GOT3 (cell line): Measurements from ENCODE around the gene UBE4B.

Experiments
- DNase-seq: peaks from one replicate; lab custom pipeline; 2025; ENCODE audit warnings: mixed read lengths; lab: John Stamatoyannopoulos, UW

The UBE4B gene

GRCh38 chr1:10042746-10043145 is 10.0 kb downstream of the UBE4B start:
- DNase-seq, result no peak

DNA sequence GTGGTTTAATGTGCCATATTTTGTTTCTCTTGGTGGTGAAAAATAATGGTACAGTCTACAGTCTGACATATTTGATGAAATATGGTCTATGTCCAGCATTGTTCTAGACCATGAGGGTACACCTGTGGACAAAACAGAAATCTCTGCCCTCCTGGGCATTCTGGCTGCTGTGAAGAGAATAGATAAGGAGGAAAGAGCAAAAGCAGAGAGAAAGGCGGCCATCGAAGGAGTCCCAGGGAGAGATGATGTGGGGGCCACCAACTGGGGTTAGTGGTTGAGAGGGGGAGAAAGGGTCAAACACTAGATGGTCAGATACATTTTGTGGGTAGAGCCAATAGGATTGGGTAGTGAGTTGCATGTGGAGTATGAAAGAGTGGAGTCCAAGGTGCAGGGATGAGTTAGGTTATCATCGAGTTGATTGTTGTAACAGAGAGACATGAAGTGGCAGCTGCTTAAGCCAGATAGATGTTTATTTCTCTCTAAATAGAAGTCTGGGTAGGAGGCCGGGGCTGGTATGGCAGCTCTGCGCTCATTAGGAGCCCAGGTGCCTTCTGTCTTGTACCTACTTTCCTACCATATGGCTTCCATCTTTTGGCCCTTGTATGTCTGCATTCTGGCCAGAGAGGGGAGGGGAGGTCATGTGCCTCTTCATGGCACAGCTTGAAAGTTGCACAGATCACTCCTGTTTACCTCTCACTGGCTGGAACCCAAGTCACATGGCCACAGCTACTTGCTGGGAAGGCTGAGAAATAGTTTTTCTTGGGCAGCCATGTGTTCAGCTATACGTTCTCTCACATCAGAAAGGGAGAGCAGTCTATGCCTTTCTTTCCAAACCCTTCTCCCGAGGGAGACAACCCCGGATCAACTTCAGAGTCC is 13.0 kb downstream of the UBE4B start:
- no peak for DNase-seq

DNA sequence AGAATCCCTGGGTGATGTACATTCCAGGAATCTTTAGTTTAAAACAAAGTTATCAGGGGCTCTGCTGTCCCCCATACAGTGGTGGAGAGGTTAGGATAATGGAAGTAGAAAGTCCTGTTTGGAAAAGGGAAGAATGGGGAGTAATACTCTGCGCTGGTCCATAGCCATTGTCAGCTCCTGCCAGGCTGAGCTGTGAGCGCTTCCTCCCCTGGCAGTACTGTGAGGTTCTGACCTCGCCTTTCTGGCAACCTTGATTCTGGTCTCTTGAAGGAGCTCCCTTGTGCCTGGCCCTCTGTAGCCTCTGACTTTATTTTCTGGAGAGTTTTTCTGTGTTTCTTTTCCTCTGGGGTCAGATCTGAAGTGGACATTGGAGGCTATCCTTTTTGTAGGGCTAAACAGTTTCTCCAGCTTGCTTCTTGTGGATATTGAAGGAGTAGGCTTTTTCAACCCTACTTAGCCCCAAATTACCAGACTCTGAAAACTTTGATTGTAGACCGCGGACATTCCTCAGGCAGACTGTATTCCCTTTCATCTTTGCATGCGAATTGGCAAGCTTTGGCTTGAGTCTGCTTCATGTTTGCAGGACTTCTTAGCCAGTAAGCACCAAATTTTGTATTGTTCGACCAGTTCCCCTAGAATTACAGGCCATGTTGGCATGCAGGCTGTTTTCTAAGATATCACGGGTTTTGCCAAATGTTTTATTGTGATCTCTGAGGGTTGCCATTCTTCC is 13.8 kb downstream of the UBE4B start:
- no peak for DNase-seq

GRCh38 chr1:10048601-10049000 is 15.8 kb downstream of the UBE4B start:
- DNase-seq, result no peak

DNA sequence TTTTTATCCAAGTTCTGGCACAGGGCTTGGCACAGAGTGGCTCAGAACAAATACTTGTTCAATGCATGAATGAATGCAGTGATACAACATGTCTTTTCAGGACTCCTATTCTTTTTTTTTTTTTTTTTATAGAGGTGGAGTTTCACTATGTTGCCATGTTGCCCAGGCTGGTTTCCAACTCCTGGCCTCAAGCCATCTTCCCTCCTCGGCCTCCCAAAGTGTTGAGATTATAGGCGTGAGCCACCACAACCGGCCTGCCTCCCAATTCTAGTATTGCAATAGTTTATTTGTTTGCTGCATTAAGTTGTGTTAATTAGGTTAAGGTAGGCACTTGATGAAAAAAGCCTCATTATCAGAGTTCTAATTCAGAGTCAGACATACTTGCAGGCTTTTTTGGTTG is 17.9 kb downstream of the UBE4B start:
- DNase-seq, result no peak

GRCh38 chr1:10051656-10052055 is 18.9 kb downstream of the UBE4B start:
- DNase-seq, result no peak

DNA sequence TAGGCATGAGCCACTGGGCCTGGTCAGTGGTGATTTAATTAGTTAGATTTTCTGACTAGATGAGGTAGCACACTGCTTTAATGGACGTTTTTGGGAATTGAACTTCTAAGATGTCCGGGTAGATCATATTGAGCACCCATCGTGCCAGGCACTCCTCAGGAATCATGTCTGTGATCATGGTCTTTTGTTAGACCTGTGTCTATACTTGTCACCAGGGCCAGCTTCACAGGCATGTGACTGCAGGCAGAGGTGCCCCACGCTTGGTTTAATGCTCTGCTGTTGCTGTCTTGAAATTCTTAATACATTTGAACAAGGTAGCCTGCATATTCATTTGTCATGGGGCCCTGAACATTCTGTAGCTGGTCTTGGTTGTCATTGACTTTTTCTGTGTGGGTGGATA is 19.6 kb downstream of the UBE4B start:
- no peak for DNase-seq

DNA sequence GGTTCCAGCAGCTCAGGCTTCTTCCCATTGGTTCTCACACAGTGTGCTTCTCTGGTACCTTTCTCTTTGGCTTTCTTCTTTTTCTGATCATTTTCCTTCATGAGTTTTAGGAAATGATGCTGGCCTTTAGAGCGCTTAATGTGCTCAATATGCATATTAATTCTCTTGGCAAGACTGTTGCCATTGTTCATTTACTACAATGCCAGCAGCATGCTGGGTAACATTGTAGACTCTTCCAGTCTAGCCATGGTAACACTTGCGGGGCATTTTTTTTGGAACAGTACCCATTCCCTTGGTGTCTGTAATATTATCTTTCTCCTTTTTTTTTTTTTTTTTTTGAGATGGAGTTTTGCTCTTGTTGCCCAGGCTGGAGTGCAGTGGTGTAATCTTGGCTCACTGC is 21.7 kb downstream of the UBE4B start:
- DNase-seq, result no peak

DNA sequence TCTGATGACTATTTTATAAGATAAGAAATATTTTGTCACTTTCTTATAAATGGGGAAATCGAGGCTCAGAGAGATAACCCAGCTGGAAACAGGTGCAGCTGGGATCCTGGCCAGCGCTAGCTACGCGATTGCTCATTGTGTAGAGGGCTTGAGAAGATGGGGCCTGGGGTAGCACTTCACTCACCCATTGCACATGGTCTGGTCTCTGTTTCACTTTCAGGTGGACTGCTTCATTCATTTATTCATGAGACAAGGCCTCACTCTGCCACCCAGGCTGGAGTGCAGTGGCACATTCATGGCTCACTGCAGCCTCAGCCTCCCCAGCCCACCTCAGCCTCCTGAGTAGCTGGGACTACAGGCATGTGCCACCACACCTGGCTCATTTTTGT is 23.8 kb downstream of the UBE4B start:
- no peak for DNase-seq

DNA sequence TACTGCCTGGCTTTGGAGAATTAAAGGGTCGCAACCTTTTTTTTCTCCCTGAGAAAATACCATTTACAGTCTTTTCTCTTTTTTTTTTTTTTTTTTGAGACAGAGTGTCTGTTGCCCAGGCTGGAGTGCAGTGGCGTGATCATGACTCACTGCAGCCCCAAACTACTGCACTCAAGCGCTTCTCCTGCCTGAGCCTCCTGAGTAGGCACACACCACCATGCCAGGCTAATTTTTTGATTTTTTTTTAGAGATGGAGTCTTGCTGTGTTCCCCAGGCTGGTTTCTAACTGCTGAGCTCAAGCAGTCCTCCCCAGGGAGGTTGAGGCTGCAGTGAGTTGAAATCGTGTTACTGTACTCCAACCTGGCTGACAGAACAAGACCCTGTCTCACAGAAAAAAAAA is 24.6 kb downstream of the UBE4B start:
- DNase-seq, result no peak

DNA sequence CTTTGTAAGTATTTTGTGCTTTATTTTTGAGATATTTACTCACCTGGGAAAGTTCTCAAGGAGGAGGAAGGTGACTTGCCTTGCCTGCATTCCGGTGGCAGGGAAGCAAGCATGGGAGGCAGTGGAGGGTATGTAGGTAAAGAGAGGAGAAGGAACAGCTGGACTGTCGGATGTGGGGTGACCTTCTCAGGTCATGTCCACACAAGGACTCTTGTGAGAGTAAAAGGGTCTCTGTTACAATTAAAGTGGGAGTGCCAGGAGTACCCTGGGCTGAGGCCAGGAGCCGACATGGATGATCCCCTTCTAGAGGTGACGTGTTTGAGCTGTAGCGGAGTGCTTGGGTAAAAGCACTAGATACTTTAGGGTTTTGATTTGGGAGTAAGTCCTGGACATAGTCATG is 25.0 kb downstream of the UBE4B start:
- DNase-seq, result no peak

GRCh38 chr1:10059342-10059718 is 26.6 kb downstream of the UBE4B start:
- no peak for DNase-seq

GRCh38 chr1:10060311-10061100 is 27.7 kb downstream of the UBE4B start:
- no peak for DNase-seq

DNA sequence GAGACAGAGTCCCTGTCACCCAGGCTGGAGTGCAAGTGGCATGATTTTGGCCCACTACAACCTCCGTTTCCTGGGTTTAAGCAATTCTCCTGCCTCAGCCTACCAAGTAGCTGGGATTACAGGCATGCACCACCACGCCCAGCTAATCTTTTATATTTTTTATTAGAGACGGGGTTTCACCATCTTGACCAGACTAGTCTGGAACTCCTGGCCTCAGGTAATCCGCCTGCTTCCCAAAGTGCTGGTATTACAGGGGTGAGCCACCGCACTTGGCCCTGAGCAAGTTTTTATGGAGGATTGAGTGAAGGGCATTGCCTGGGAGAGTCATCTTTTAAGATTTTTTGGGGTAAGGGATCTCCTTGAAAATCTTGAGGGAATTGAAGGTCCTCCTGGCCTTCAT is 28.5 kb downstream of the UBE4B start:
- no peak for DNase-seq

GRCh38 chr1:10063878-10064277 is 31.1 kb downstream of the UBE4B start:
- no peak for DNase-seq

DNA sequence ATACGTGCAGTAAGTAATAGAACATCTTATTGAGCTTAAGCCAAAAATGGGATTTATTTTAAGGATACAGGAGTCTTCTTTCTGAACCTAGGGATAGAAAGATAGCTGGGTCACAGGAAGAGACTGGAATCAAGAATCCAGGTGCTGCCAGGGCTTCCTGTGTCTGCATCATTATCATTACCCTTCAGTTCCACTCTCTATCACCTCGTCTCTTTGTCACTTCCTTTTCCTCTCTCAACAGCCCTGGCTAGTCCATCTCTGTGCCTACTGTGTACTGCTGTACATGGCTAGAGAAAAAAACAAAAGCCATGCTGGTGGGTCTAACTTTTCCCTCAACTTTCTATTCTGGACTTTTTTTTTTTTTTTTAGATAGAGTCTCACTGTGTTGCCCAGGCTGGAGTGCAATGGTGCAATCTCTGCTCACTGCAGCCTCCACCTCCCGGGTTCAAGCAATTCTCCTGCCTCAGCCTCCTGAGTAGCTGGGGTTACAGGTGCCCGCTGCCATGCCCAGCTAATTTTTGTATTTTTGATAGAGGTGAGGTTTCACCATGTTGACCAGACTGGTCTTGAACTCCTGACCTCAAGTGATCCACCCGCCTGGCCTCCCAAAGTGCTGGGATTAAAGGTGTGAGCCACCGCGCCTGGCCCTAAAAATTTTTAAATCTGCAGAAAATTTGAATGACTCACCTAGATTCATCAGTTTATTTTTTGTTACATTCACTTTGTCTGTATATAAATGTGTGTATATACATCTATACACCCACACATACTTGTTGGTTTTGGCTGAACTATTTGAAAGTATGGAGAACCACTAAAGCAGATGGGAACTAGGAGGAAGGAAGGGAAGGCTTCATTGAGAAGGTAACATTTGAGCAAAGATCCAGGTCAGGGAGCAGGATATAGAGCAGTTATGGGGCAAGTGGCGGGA is 31.9 kb downstream of the UBE4B start:
- no peak for DNase-seq

- DNase-seq, result no peak
These were observed 32.6 kb downstream of the UBE4B start for GRCh38 chr1:10065344-10065685.

DNA sequence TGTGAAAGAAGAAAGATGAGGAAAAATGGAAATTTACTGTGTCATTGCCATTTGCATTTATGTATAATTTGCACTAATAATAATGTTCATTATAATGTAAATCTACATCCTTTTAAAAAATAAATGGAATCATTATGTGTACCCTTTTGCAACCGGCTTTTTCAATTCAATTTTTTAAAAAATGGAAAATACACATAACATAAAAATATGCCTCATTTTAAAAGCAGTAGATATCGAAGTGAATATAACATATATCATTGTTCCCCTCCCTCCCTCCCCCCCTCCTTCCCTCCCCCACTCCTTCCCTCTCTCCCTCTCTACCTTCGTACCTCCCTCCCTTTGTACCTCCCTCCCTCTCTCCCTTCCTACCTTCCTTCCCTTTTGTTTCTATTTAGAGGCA is 33.0 kb downstream of the UBE4B start:
- no peak for DNase-seq

GRCh38 chr1:10068605-10069294 is 36.0 kb downstream of the UBE4B start:
- no peak for DNase-seq

- no peak for DNase-seq
These were observed 37.4 kb downstream of the UBE4B start for GRCh38 chr1:10070206-10070605.

DNA sequence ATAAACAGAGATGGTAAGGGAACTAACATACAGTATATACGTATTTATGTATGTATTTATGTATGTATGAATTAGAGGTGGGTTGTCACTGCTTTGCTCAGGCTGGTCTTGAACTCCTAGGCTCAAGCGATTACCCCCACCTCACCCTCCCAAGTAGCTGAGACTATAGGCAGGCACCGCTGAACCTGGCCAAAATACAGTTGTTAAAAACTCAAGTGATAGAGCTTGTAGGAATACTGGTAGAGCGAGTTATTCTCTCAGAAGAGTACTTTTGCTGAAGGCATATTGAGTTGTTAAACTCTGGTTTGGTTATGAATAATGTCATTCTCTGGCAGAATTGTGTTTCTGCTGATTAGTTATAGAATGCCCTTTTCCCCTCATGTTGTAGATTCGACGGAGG is 38.9 kb downstream of the UBE4B start:
- no peak for DNase-seq
